Thyroid gland (tissue), 4 donors: ENCODE results near the gene NEK6. TPM values are rescaled to one million over a fixed set of nuclear protein-coding genes. Genes with fewer than 3 reads are reported as not detected.

ENCODE experiments used
- DNase-seq, 2 donors: peaks; one replicate each; pipeline ENCODE4 v3.0.0-alpha.2; 2019
- H3K27ac ChIP-seq, 3 donors: fragments of 200-600 bp; sonication (generic); 1 replicate in 2 of 3; 2 replicates in 1 of 3; pipeline ENCODE4 v1.5.1; 2016 to 2019; ENCODE audit warnings: mild to moderate bottlenecking in 1 of 3, moderate library complexity in 1 of 3
- H3K27me3 ChIP-seq: fragments of 200-600 bp; sonication (generic); one replicate; pipeline ENCODE4 v1.5.1; 2019
- H3K36me3 ChIP-seq, 2 donors: fragments of 200-600 bp; sonication (generic); one replicate each; pipeline ENCODE4 v1.5.1; 2016 to 2019
- H3K4me1 ChIP-seq, 2 donors: fragments of 200-600 bp; sonication (generic); one replicate each; pipeline ENCODE4 v1.5.1; 2017 to 2019
- H3K4me3 ChIP-seq, 3 donors: fragments of 200-600 bp; sonication (generic); replicated peaks in 1 of 3; 1 replicate in 2 of 3; 2 replicates in 1 of 3; pipeline ENCODE4 v1.5.1; 2016; ENCODE audit warnings: mild to moderate bottlenecking in 1 of 3
- H3K9me3 ChIP-seq: fragments of 200-600 bp; sonication (generic); one replicate; pipeline ENCODE4 v1.5.1; 2017
- CTCF ChIP-seq, 6 experiments: fragments of 200-600 bp in 3 of 6; fragments of 450-650 bp in 3 of 6; sonication (generic) in 3 of 6; IDR thresholded peaks; one replicate each; pipeline ENCODE4 v1.5.1; 2016 to 2019; ENCODE audit warnings: antibody characterized with exemption in 6 of 6, mild to moderate bottlenecking in 2 of 6, inconsistent platforms in 1 of 6, moderate library complexity in 1 of 6
- POLR2A ChIP-seq, 2 donors: fragments of 450-650 bp; IDR thresholded peaks; one replicate each; pipeline ENCODE4 v1.6.1; 2017; ENCODE audit warnings: antibody characterized with exemption in 2 of 2, mild to moderate bottlenecking in 2 of 2, moderate library complexity in 1 of 2
- WGBS, 2 donors: methylation state at CpG; one replicate each; pipeline ENCODE4 v1.1.5; 2017; 5-methylcytosine and 5-hydroxymethylcytosine counted together
- intact Hi-C: fragments of 100-400 bp; cut with DNase I; formaldehyde crosslinking; loops from one replicate; pipeline ENCODE4 v1.15.1; 2023
- total RNA-seq, 4 donors: library from RNA; depleted of rRNA; stranded (reverse); fragments of >200 nt; gene quantifications; one replicate each; pipeline ENCODE4 v1.2.3, GENCODE V29; 2016

Gene NEK6
- total RNA-seq, 4 donors from 2014 or later, result 10.7 to 12.8 (median 11.0) TPM

GRCh38 chr9:124303762-124304161 lies 46.0 kb downstream of the NEK6 start:
- H3K9me3 ChIP-seq, result no peaks in the 10 kb centered on the region
- no peaks in the 10 kb centered on the region for H3K36me3 ChIP-seq
- intact Hi-C loops, result no loop called here
- TF ChIP-seq POLR2A (IDR thresholded peaks at IDR 0.05) (no peak), CTCF (IDR thresholded peaks at IDR 0.05) (no peak)
- DNase-seq, result no peak
- H3K4me3 ChIP-seq, result no peak overlapping the region
- 85 to 91% methylated on average over 14 of the region's 14 CpGs for WGBS, 2 donors
- no peak overlapping the region for H3K27ac ChIP-seq
- H3K4me1 ChIP-seq, result peaks cover 11 to 13% of the 10 kb centered on the region in 2 donors
- H3K27me3 ChIP-seq, result no peaks in the 10 kb centered on the region

- Histone ChIP-seq H3K9me3 (no peaks in the 10 kb centered on the region), H3K36me3 (no peaks in the 10 kb centered on the region), H3K4me1 (peaks cover 11 to 13% of the 10 kb centered on the region in 2 donors), H3K27ac (no peak overlapping the region), H3K4me3 (no peak overlapping the region), H3K27me3 (no peaks in the 10 kb centered on the region)
- WGBS, 2 donors, result 95% methylated on average over 8 of the region's 8 CpGs
- intact Hi-C loops, result no loop called here
- TF ChIP-seq CTCF (IDR thresholded peaks at IDR 0.05) (no peak), POLR2A (IDR thresholded peaks at IDR 0.05) (no peak)
- no peak for DNase-seq
Observed at GRCh38 chr9:124304285-124304684, 46.5 kb downstream of the NEK6 start.

GRCh38 chr9:124306098-124306735 lies 48.5 kb downstream of the NEK6 start:
- no peak overlapping the region for H3K4me3 ChIP-seq
- no peaks in the 10 kb centered on the region for H3K27me3 ChIP-seq
- H3K4me1 ChIP-seq, result no peaks in the 10 kb centered on the region
- H3K9me3 ChIP-seq, result no peaks in the 10 kb centered on the region
- no peak for TF ChIP-seq POLR2A (IDR thresholded peaks at IDR 0.05)
- no peak overlapping the region for H3K27ac ChIP-seq
- WGBS, 2 donors, result 85 to 87% methylated on average over 10 to 13 of the region's 13 CpGs
- H3K36me3 ChIP-seq, result no peaks in the 10 kb centered on the region
- intact Hi-C loops, result no loop called here
- DNase-seq, result no peak

- no peak overlapping the region for H3K4me3 ChIP-seq
- TF ChIP-seq CTCF (IDR thresholded peaks at IDR 0.05), result no peak
- TF ChIP-seq POLR2A (IDR thresholded peaks at IDR 0.05), result no peak
- intact Hi-C loops, result no loop called here
- H3K9me3 ChIP-seq, result no peaks in the 10 kb centered on the region
- H3K36me3 ChIP-seq, result no peaks in the 10 kb centered on the region
- no peaks in the 10 kb centered on the region for H3K4me1 ChIP-seq
- H3K27me3 ChIP-seq, result no peaks in the 10 kb centered on the region
- 84 to 87% methylated on average over 14 to 22 of the region's 24 CpGs for WGBS, 2 donors
- H3K27ac ChIP-seq, result no peak overlapping the region
- no peak for DNase-seq
Observed at GRCh38 chr9:124307379-124308030, 49.8 kb downstream of the NEK6 start.

- H3K4me3 ChIP-seq, result no peak overlapping the region
- no peaks in the 10 kb centered on the region for H3K9me3 ChIP-seq
- WGBS, 2 donors, result 93 to 95% methylated on average over 20 to 21 of the region's 21 CpGs
- no peaks in the 10 kb centered on the region for H3K27me3 ChIP-seq
- intact Hi-C loops, result no loop called here
- H3K27ac ChIP-seq, result no peak overlapping the region
- TF ChIP-seq POLR2A (IDR thresholded peaks at IDR 0.05) (no peak), CTCF (IDR thresholded peaks at IDR 0.05) (no peak)
- no peaks in the 10 kb centered on the region for H3K36me3 ChIP-seq
- no peak for DNase-seq
- H3K4me1 ChIP-seq, result no peaks in the 10 kb centered on the region
Observed at GRCh38 chr9:124308606-124309491, 51.1 kb downstream of the NEK6 start.
